ENCODE measurements around the gene TMEM163. TPM values are rescaled to one million over a fixed set of nuclear protein-coding genes. Genes with fewer than 3 reads are reported as not detected.

Gene TMEM163
- total RNA-seq, result under 1 TPM; 0.17 to 0.18 TPM

DNA sequence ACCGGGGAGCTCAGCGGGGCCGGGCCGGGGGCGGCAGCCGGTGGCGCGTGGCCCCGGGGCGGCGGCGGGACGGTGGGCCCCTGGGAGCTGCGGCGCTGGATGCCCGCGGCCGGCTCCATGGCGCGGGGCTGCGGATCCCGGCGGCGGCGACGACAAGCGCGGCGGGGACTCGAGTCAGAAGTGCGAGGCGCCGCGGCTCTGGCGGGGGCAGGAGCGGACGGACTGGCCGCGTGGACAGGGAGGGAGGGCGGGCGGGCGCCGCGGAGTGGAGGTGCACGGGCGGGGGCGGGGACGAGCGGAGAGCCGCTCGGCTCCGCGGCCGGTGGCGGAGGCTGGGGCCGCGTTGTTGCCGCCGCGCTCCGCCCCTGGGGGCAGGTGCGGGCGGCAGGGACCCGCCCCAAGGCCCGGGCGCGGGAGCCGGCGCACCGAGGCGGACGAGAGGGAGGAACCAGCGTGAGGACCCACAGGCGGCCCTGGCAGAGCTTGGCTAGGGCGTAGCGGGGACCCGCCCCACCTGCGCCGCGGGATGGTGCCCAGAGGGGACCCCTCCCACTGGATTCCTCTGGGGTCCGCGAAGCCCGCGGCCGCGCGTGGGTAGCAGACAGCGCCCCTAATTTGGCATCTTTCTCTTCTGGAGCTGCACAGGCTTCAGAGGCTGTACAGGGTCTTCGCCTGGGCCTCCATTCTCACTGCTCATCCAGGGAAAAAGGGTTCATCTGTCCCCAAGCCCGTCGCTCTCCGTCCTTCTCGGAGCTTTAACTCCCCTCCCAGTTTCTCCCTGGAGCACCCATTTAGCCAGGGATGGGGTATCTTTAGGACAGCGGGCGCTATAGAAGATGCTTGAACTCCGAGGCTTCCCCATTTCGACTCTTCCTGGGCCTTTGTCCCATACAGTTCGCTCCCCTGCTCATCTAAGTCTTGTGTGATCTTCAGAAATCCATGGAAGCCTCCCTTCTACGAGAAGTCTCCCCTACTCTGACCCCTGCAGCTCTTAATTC is at the start of gene TMEM163:
Gene TMEM163 (minus strand): TSS at position 184 of the 998 bp plus-strand sequence.

Other genes with a start within 250 kb of the TMEM163 start
- gene ACMSD, start 119.6 kb upstream of the TMEM163 start, total RNA-seq, result not detected
- gene CCNT2, start 199.8 kb upstream of the TMEM163 start, total RNA-seq, result 10 to 100 TPM; 40.3 to 41.8 TPM